Activated naive CD4-positive, alpha-beta T cell treated with anti-CD3 and anti-CD28 coated beads, Interleukin-2, amount 10 ng/mL, durations not matched to agents 7 days and 5 days (primary cell): ENCODE results near the gene RPP25L.
"Not testable (repeated sequence)": the region's sequence is repeated elsewhere in the genome, so short reads cannot be mapped to it uniquely, and the experiment has no call there.

ENCODE experiments used
- CTCF ChIA-PET: fragments of 350-600 bp; sonication (Branson Sonifier 250); formaldehyde crosslinking; loops from one replicate; lab custom pipeline; 2021; ENCODE audit warnings: antibody characterized with exemption; lab: Charles Lee
- DNase-seq: peaks from one replicate; pipeline ENCODE4 v3.0.0-alpha.2; 2020
- H3K27ac Mint-ChIP-seq: one replicate; pipeline ENCODE4 v1.8.0; 2021; ENCODE audit warnings: mild to moderate bottlenecking, moderate library complexity, mixed read lengths
- H3K27me3 Mint-ChIP-seq: one replicate; pipeline ENCODE4 v1.8.0; 2021; ENCODE audit warnings: mild to moderate bottlenecking, mixed read lengths
- H3K36me3 Mint-ChIP-seq: one replicate; pipeline ENCODE4 v1.8.0; 2021; ENCODE audit warnings: mixed read lengths
- H3K4me1 Mint-ChIP-seq: one replicate; pipeline ENCODE4 v1.8.0; 2021; ENCODE audit warnings: mixed read lengths
- H3K4me3 Mint-ChIP-seq: one replicate; pipeline ENCODE4 v1.8.0; 2021; ENCODE audit warnings: mild to moderate bottlenecking, moderate library complexity, mixed read lengths
- H3K9me3 Mint-ChIP-seq: one replicate; pipeline ENCODE4 v1.8.0; 2021; ENCODE audit warnings: mixed read lengths

Gene RPP25L

DNA sequence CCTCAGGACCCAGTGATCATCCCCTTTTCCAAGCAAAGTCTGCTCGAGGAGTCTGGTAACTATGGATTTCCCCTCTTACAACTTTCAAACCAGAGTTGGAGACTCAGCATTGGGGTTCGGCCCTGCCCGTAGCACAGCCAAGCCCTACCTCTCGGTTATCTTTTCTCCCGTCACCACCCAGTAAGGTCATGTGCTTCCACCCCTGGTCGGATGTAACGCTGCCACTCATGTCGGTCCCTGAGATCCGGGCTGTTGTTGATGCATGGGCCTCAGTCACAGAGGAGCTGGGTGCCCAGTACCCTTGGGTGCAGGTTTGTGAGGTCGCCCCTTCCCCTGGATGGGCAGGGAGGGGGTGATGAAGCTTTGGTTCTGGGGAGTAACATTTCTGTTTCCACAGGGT is 35.8 kb upstream of the RPP25L start:
- peak; percentile 42 for DNase-seq
- peak overlapping the region; percentile 97 for H3K4me3 Mint-ChIP-seq

DNA sequence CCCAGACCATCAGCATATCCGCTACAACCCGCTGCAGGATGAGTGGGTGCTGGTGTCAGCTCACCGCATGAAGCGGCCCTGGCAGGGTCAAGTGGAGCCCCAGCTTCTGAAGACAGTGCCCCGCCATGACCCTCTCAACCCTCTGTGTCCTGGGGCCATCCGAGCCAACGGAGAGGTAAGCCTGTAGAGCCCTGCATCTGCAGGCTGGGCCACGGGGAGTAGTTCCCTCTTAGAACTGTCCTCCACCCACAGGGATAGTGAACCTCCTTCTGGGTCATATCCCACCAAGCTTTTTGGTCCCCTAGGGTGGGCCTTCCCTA is 35.1 kb upstream of the RPP25L start:
- Mint-ChIP-seq H3K27me3 (no peaks in the 10 kb centered on the region), H3K9me3 (no peaks in the 10 kb centered on the region), H3K4me3 (peak overlapping the region; percentile 97), H3K27ac (peak overlapping the region; percentile 91), H3K36me3 (peaks cover 34% of the 10 kb centered on the region), H3K4me1 (peaks cover 36% of the 10 kb centered on the region)
- no peak for DNase-seq
- CTCF ChIA-PET: interaction anchor here (0.6 to 4.5 kb wide), 9 partner anchors 9 to 1300 kb away, joined by 3 to 36 read pairs (median 7); partner anchors contain the start of genes CCL27, DCTN3 and SIGMAR1

More for the DNA sequence above, 35.8 kb upstream of the RPP25L start:
- peak overlapping the region; percentile 91 for H3K27ac Mint-ChIP-seq
- H3K27me3 Mint-ChIP-seq: no peaks in the 10 kb centered on the region
- H3K9me3 Mint-ChIP-seq: no peaks in the 10 kb centered on the region
- peaks cover 37% of the 10 kb centered on the region for H3K36me3 Mint-ChIP-seq
- CTCF ChIA-PET: interaction anchor here (1.0 to 4.5 kb wide), 5 partner anchors 9 to 15 kb away, joined by 3 to 36 read pairs (median 33); partner anchors contain the start of genes CCL27 and SIGMAR1
- H3K4me1 Mint-ChIP-seq: peaks cover 41% of the 10 kb centered on the region

DNA sequence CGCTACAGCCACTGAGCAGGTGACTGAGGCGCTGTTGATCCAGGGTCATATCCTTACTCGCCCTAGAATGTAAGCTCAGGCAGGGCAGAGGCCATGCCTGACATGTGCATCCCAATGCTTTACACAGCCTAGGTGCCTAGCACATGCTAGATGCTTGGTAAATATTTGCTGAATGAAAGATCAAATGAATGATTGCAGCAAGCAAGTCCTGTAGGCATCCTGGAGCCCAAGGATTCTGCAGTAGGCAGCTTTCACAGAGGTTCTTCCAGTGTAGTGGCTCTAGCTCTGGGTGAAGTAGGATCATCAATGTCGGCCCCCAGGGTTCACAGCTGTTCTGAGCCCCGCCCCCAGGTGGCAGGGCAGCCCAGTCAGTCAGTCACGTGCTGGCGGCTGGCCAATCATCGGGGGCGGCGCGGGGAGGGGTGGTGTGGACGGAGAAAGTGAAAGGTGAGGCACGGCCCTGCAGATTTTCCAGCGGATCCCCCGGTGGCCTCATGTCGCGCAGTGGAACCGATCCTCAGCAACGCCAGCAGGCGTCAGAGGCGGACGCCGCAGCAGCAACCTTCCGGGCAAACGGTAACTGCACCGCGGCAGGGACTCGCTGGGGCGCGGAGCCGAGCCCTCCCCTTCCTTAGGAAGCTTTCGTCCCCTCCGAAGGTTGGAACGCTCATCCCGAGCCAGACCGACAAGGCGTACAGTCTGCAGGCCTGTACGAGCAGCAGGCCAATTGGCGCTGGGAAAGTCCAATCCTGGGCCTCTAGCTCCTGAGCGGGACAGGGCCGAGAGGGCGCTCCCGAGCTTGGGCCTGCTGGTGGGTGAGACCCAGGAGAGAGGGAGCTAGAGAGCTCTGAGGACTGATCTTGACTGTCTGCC is 34.5 kb upstream of the RPP25L start, which contains the start of gene GALT:
Gene GALT, plus strand, starts transcription at position 465 of the 873 bp plus-strand sequence. Its CDS starts 30 bp downstream, at position 495.
- CTCF ChIA-PET: interaction anchor here (0.6 to 4.5 kb wide), 11 partner anchors 8 to 1301 kb away, joined by 3 to 36 read pairs (median 5); partner anchors contain the start of genes CCL27, DCTN3 and SIGMAR1
- peak; percentile 99 for DNase-seq
- peak within 1 kb of the TSS; percentile 91 for H3K27ac Mint-ChIP-seq
- H3K4me1 Mint-ChIP-seq: peaks cover 34% of the 10 kb centered on the region
- peak within 1 kb of the TSS; percentile 97 for H3K4me3 Mint-ChIP-seq
- peaks cover 34% of the 10 kb centered on the region for H3K36me3 Mint-ChIP-seq
- no peaks in the 10 kb centered on the region for H3K27me3 Mint-ChIP-seq
- H3K9me3 Mint-ChIP-seq: no peaks in the 10 kb centered on the region

DNA sequence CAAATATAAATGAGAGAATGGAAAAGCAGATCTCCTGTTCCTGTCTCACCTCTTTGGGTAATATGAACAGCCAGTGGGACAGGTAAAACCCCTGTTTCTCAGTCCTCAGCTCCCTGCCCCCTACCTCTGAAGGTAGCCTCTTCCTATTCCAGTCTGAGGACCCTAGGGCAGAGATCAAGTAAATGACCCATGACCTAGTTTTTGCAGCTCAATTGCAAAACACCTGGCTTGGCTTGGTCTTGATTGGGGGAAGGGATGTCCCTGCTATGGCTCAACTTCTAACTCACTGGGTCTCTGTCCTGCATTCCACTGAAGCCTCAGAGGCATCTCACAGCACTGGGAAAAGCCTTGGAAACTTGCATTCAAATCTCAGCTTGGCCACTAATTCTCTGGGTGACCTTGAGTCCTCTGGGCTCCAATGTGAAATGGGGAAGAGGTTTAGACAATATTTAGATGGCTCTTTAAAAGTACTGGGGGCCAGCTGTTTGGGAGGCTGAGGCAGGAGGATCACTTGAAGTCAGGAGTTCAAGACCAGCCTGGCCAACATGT is 32.9 kb upstream of the RPP25L start:
- no peak for DNase-seq
- no peaks in the 10 kb centered on the region for H3K27me3 Mint-ChIP-seq
- H3K36me3 Mint-ChIP-seq: peaks cover 29% of the 10 kb centered on the region
- H3K9me3 Mint-ChIP-seq: no peaks in the 10 kb centered on the region
- no peak overlapping the region for H3K27ac Mint-ChIP-seq
- CTCF ChIA-PET: interaction anchor here (0.9 to 4.5 kb wide), 3 partner anchors 10 to 20 kb away, joined by 3 to 33 read pairs (median 4); no protein-coding TSS in a partner anchor
- peaks cover 33% of the 10 kb centered on the region for H3K4me1 Mint-ChIP-seq
- no peak overlapping the region for H3K4me3 Mint-ChIP-seq

DNA sequence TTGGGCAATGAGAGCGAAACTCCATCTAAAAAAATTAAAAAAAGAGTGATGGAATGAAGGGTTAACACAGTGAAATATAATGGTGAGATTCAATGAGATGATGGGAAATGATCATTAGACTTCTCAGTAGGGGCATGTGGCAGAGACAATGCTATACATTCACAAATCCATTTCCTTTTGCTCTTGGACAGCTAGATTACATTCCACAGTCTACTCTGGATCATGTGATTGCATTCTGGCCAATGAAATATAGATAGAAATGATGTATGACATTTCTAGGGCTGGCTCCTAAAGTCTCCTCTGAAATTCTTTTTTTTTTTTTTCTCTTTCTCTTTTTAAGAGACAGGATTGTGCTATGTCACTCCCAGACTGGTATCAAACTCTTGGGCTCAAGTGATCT is 30.8 kb upstream of the RPP25L start:
- H3K9me3 Mint-ChIP-seq: no peaks in the 10 kb centered on the region
- no peak for DNase-seq
- H3K4me3 Mint-ChIP-seq: no peak overlapping the region
- peaks cover 29% of the 10 kb centered on the region for H3K4me1 Mint-ChIP-seq
- H3K27me3 Mint-ChIP-seq: no peaks in the 10 kb centered on the region
- peak overlapping the region; percentile 21 for H3K27ac Mint-ChIP-seq
- peaks cover 8% of the 10 kb centered on the region for H3K36me3 Mint-ChIP-seq
- CTCF ChIA-PET: interaction anchor here (1.4 kb wide), 1 partner anchor 9 kb away, joined by 9 read pairs; no protein-coding TSS in a partner anchor

DNA sequence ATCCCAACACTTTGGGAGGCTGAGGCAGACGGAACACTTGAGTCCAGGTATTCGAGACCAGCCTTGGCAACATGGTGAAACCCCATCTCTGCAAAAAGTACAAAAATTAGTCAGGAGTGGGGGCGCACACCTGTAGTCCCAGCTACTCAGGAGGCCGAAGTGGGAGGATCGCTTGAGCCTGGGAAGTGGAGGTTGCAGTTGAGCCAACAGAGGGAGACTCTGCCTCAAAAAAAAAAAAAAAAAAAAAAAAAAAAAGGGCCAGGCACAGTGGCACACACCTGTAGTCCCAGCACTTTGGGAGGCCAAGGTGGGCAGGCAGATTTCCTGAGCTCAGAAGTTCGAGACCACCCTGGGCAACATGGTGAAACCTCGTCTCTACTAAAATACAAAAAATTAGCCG is 27.4 kb upstream of the RPP25L start:
- DNase-seq, H3K27ac Mint-ChIP-seq, H3K4me3 Mint-ChIP-seq, H3K27me3 Mint-ChIP-seq, H3K9me3 Mint-ChIP-seq: not testable (repeated sequence)
- H3K4me1 Mint-ChIP-seq: peaks cover 36% of the 10 kb centered on the region
- peaks cover 12% of the 10 kb centered on the region for H3K36me3 Mint-ChIP-seq
- CTCF ChIA-PET: interaction anchor here (3.4 kb wide), 1 partner anchor 8 kb away, joined by 36 read pairs; the partner anchor contains the start of gene GALT

DNA sequence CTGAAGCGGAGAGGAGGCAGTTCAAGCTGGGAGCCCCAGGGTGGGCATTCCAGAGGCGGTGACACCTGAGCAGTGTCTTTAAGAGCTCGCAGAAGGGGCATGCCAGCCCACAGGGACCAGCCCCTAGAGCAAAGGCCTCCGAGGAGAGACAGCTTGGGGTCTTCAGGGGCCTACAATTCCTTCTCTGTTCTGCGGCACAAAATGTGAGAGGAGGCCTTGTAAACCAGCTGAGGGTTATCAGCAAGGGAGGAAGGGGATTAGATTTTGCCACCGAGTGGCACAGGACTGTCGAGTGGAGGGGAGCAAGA is 26.2 kb upstream of the RPP25L start:
- CTCF ChIA-PET: interaction anchor here (0.9 to 9.9 kb wide), 10 partner anchors 9 to 347 kb away, joined by 3 to 130 read pairs (median 4); partner anchors contain the start of genes DCTN3, GALT and RPP25L
- Mint-ChIP-seq H3K27ac (peak overlapping the region; percentile 89), H3K4me3 (peak overlapping the region; percentile 88), H3K9me3 (no peaks in the 10 kb centered on the region), H3K4me1 (peaks cover 42% of the 10 kb centered on the region), H3K27me3 (no peaks in the 10 kb centered on the region), H3K36me3 (peaks cover 12% of the 10 kb centered on the region)
- no peak for DNase-seq

DNA sequence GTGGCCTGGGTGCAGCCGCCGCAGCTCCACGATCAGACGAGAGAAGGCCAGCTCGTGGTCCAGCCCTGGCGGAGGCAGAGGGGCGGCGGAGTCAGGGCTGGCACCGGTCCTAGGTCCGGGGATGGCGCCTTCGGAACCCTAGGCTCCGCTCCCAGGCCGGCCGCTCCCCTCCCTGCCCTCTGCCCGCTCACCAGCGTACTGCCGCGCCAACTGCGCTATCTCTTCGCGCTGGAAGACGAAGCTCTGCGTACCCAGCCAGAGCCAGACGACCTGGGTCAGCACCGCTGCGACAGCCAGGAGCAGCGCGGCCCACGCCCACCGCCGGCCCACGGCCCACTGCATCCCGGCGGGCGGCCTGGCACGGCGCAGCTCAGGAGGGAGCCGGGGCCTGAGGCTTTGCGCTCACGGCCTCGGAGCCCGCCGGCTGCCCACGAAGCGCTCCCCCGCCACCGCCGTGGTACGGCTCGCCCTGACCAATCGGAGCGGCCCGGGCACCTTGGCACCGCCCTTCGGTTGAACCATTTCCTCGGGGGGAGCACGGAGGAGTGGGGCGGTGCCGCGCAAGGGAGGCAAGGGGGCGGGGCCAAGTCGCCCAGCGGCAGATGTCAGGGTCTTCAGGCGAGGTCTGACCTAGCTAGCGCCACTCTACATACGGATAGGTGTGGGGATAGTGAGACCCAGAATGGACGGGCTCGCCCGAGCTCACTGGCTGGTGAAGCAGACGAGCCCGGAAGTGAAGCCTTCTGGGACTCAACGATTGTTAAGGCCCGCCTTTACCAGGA is 25.6 kb upstream of the RPP25L start, which contains the start of gene SIGMAR1:
Gene SIGMAR1, minus strand, starts transcription at position 432 of the 782 bp plus-strand sequence. Its CDS starts 90 bp downstream, at position 342.
- H3K4me3 Mint-ChIP-seq: peak within 1 kb of the TSS; percentile 88
- no peaks in the 10 kb centered on the region for H3K9me3 Mint-ChIP-seq
- DNase-seq: peak; percentile 95
- peaks cover 42% of the 10 kb centered on the region for H3K4me1 Mint-ChIP-seq
- CTCF ChIA-PET: interaction anchor here (0.9 to 9.9 kb wide), 11 partner anchors 9 to 348 kb away, joined by 3 to 130 read pairs (median 4); partner anchors contain the start of genes DCTN3, GALT and RPP25L
- H3K27me3 Mint-ChIP-seq: no peaks in the 10 kb centered on the region
- H3K36me3 Mint-ChIP-seq: peaks cover 12% of the 10 kb centered on the region
- peak within 1 kb of the TSS; percentile 89 for H3K27ac Mint-ChIP-seq

DNA sequence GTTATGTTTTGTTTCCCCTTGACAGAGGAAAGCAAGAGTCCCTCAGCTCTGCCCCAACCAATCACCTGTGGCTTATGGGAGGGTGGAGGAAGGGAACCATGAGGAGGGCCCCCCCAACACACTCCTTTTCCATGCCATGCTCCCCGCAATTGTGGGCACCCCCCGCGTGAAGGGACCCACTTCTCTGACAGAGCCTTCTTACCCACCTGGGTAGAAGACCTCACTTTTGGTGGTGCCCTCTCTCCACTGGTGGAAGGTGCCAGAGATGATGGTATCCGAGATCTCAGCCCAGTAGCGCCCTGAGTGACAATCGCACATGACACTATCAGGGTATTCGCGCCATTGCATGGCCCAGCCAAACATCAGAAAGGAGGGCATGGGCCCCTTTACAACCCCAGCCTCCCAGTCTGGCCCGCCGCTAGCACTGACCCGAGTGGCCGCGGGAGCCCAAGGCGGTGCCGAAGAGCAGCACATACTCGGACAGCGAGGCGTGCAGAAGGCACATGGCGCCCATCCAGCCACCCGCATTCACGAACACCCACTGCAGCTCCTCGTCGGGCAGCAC is 25.0 kb upstream of the RPP25L start:
- peak; percentile 30 for DNase-seq
- Mint-ChIP-seq H3K9me3 (no peaks in the 10 kb centered on the region), H3K27ac (peak overlapping the region; percentile 83), H3K27me3 (no peaks in the 10 kb centered on the region), H3K4me1 (peaks cover 42% of the 10 kb centered on the region), H3K36me3 (peaks cover 12% of the 10 kb centered on the region), H3K4me3 (peak overlapping the region; percentile 88)
- CTCF ChIA-PET: interaction anchor here (0.9 to 9.9 kb wide), 7 partner anchors 10 to 348 kb away, joined by 3 to 130 read pairs (median 7); partner anchors contain the start of genes DCTN3, GALT and RPP25L

DNA sequence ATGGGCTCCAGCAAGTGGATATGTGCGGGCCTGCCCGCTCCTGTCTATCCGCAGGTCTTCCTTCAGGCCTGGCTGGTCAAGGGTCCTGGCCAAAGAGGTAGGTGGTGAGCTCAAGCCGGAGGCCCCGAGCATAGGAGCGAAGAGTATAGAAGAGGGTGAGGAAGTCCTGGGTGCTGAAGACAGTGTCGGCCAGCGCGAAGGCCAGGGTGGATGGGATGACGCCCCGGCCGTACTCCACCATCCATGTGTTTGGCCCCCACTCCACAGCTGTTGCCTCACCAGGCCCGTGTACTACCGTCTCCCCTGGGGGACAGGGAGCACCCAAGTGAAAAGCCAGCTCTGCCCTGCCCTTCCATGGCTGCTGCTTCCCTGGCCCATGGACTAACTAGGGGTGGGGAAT is 23.7 kb upstream of the RPP25L start:
- Mint-ChIP-seq H3K4me1 (peaks cover 42% of the 10 kb centered on the region), H3K27me3 (peaks cover 9% of the 10 kb centered on the region), H3K27ac (no peak overlapping the region), H3K9me3 (no peaks in the 10 kb centered on the region), H3K36me3 (peaks cover 12% of the 10 kb centered on the region), H3K4me3 (peak overlapping the region; percentile 59)
- DNase-seq: no peak
- CTCF ChIA-PET: interaction anchor here (0.7 to 9.9 kb wide), 7 partner anchors 11 to 112 kb away, joined by 3 to 130 read pairs (median 33); partner anchors contain the start of genes DCTN3, ENHO, GALT and RPP25L

DNA sequence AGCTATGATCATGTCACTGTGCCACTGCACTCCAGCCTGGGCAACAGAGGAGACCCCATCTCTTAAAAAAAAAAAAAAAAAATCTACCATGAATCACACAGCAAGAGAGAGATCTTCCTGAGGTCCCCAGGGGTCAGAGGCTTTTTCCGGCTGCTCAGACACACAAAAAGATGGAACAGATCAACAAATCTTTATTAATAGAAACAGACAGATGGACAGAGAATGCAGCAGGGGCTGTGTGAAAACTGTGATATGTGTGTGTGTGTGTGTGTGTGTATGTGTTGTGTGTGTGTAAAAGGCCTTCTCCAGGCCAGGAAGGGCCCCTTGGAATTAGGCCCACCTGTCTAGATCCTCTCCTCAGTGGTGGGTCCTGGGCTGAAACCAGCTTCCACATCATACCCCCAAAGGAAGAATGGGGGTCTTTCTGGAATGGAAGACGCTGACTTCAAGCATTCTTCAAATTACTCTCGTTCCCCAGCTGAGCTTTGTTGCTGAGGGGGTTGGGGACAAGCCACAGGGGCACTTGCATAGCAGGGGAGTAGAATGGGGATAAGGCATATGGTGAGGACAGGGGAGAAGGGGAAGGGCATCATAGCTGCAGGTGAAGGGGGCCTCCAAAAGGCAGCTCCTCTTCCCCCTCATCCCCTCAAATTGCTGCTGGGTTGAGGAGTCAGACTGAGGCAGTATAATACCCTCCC is 22.8 kb upstream of the RPP25L start:
- no peak overlapping the region for H3K27ac Mint-ChIP-seq
- peaks cover 12% of the 10 kb centered on the region for H3K36me3 Mint-ChIP-seq
- H3K4me1 Mint-ChIP-seq: peaks cover 46% of the 10 kb centered on the region
- H3K4me3 Mint-ChIP-seq: no peak overlapping the region
- no peak for DNase-seq
- H3K9me3 Mint-ChIP-seq: no peaks in the 10 kb centered on the region
- CTCF ChIA-PET: interaction anchor here (0.7 to 9.9 kb wide), 19 partner anchors 8 to 303 kb away, joined by 3 to 130 read pairs (median 5); partner anchors contain the start of genes DCTN3, GALT and RPP25L
- peaks cover 17% of the 10 kb centered on the region for H3K27me3 Mint-ChIP-seq

DNA sequence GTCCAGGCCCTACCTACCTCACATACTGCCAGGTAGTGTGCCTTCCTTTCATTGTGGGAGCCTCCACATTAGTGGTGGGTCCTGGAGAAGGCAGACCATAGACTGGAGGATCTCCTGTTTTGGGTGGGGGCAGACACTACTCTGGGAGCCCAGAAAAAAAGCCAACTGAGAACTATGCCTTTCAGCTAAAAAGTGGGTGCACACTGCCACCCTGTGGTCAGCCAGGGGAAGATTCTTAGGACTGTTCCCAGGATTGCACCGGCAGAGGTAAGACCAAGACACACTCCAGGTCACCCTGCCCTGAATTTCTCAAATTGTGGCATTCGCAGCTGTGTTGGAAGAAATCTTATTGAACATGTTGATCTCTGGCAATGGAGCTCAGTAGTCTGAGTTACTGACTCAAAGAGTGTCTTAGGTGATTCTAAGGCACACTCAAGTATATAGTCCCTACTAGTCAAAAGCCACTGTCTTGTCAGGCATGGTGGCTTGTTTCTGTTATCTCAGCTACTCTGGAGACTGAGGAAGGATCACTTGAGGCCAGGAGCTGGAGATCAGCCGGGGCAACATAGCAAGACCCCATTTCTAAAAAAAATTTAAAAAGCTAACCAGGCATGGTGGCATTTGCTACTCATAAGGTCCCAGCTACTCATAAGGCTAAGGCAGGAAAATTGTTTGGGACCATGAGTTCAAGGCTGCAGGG is 22.1 kb upstream of the RPP25L start:
- CTCF ChIA-PET: interaction anchor here (0.6 to 9.9 kb wide), 18 partner anchors 9 to 302 kb away, joined by 3 to 130 read pairs (median 6); partner anchors contain the start of genes DCTN3, GALT and RPP25L
- no peak overlapping the region for H3K27ac Mint-ChIP-seq
- no peaks in the 10 kb centered on the region for H3K9me3 Mint-ChIP-seq
- H3K4me1 Mint-ChIP-seq: peaks cover 50% of the 10 kb centered on the region
- H3K4me3 Mint-ChIP-seq: no peak overlapping the region
- DNase-seq: peak; percentile 87
- H3K27me3 Mint-ChIP-seq: peaks cover 24% of the 10 kb centered on the region
- peaks cover 12% of the 10 kb centered on the region for H3K36me3 Mint-ChIP-seq
